ENCODE results near the gene STKLD1. TPM values are rescaled to one million over a fixed set of nuclear protein-coding genes. Genes with fewer than 3 reads are reported as not detected.
"Not testable (repeated sequence)": the region's sequence is repeated elsewhere in the genome, so short reads cannot be mapped to it uniquely, and the experiment has no call there.

STKLD1 gene
- total RNA-seq, 2 donors from 2014 or later = 0.90 TPM; not detected in 1

- no peaks in the 10 kb centered on the region for H3K4me1 ChIP-seq
- no peak overlapping the region for H3K27ac ChIP-seq
- H3K9me3 ChIP-seq = no peaks in the 10 kb centered on the region
- no peaks in the 10 kb centered on the region for H3K27me3 ChIP-seq
- H3K36me3 ChIP-seq = no peaks in the 10 kb centered on the region
- no peak for DNase-seq (ENCODE audit: low spot score)
- no peak for TF ChIP-seq CTCF (IDR thresholded peaks at IDR 0.05)
- H3K4me3 ChIP-seq = no peak overlapping the region
Measured at GRCh38 chr9:133441571-133441970, 65.4 kb downstream of the STKLD1 start.

GRCh38 chr9:133443248-133443647, 67.1 kb downstream of the STKLD1 start:
- no peaks in the 10 kb centered on the region for H3K27me3 ChIP-seq
- H3K4me3 ChIP-seq = no peak overlapping the region
- no peaks in the 10 kb centered on the region for H3K9me3 ChIP-seq
- H3K27ac ChIP-seq = no peak overlapping the region
- no peak for TF ChIP-seq CTCF (IDR thresholded peaks at IDR 0.05)
- H3K36me3 ChIP-seq = no peaks in the 10 kb centered on the region
- no peaks in the 10 kb centered on the region for H3K4me1 ChIP-seq
- no peak for DNase-seq (ENCODE audit: low spot score)

GRCh38 chr9:133443982-133444381, 67.8 kb downstream of the STKLD1 start:
- Histone ChIP-seq H3K4me3 (no peak overlapping the region), H3K4me1 (no peaks in the 10 kb centered on the region), H3K36me3 (no peaks in the 10 kb centered on the region), H3K27ac (no peak overlapping the region), H3K9me3 (no peaks in the 10 kb centered on the region), H3K27me3 (no peaks in the 10 kb centered on the region)
- no peak for TF ChIP-seq CTCF (IDR thresholded peaks at IDR 0.05)
- DNase-seq (ENCODE audit: low spot score) = no peak

GRCh38 chr9:133445293-133445969, 69.3 kb downstream of the STKLD1 start:
- H3K27me3 ChIP-seq = no peaks in the 10 kb centered on the region
- no peak overlapping the region for H3K27ac ChIP-seq
- H3K4me1 ChIP-seq = no peaks in the 10 kb centered on the region
- TF ChIP-seq CTCF (IDR thresholded peaks at IDR 0.05) = no peak
- no peak for DNase-seq (ENCODE audit: low spot score)
- H3K36me3 ChIP-seq = no peaks in the 10 kb centered on the region
- no peaks in the 10 kb centered on the region for H3K9me3 ChIP-seq
- no peak overlapping the region for H3K4me3 ChIP-seq

GRCh38 chr9:133448487-133448972, 72.4 kb downstream of the STKLD1 start:
- TF ChIP-seq CTCF (IDR thresholded peaks at IDR 0.05) = no peak
- H3K4me3 ChIP-seq = no peak overlapping the region
- no peaks in the 10 kb centered on the region for H3K36me3 ChIP-seq
- H3K9me3 ChIP-seq = no peaks in the 10 kb centered on the region
- no peaks in the 10 kb centered on the region for H3K4me1 ChIP-seq
- DNase-seq (ENCODE audit: low spot score) = no peak
- H3K27me3 ChIP-seq = no peaks in the 10 kb centered on the region
- H3K27ac ChIP-seq = no peak overlapping the region

- H3K4me3 ChIP-seq = no peak overlapping the region
- no peaks in the 10 kb centered on the region for H3K27me3 ChIP-seq
- no peak for DNase-seq (ENCODE audit: low spot score)
- no peak for TF ChIP-seq CTCF (IDR thresholded peaks at IDR 0.05)
- H3K27ac ChIP-seq = no peak overlapping the region
- H3K9me3 ChIP-seq = no peaks in the 10 kb centered on the region
- H3K4me1 ChIP-seq = no peaks in the 10 kb centered on the region
- H3K36me3 ChIP-seq = no peaks in the 10 kb centered on the region
Measured at GRCh38 chr9:133449760-133450159, 73.6 kb downstream of the STKLD1 start.

GRCh38 chr9:133451865-133452264, 75.7 kb downstream of the STKLD1 start:
- H3K27me3 ChIP-seq; H3K27ac ChIP-seq; DNase-seq (ENCODE audit: low spot score); H3K36me3 ChIP-seq; H3K4me1 ChIP-seq; H3K4me3 ChIP-seq; H3K9me3 ChIP-seq: not testable (repeated sequence)
